ENCODE results near the gene PDE6B.
"Not testable (repeated sequence)": the region's sequence is repeated elsewhere in the genome, so short reads cannot be mapped to it uniquely, and the experiment has no call there.

PDE6B gene

GRCh38 chr4:658681-659667 lies 33.6 kb downstream of the PDE6B start:
- no peak for FAIRE-seq

GRCh38 chr4:659851-660250 lies 34.5 kb downstream of the PDE6B start:
- FAIRE-seq = no peak

- no peak for FAIRE-seq
Observed at GRCh38 chr4:660401-660800, 35.0 kb downstream of the PDE6B start.

GRCh38 chr4:661231-661630 lies 35.9 kb downstream of the PDE6B start:
- FAIRE-seq = no peak

- no peak for FAIRE-seq
Observed at GRCh38 chr4:661881-662761, 36.7 kb downstream of the PDE6B start.

- FAIRE-seq = no peak
Observed at GRCh38 chr4:663046-663437, 37.7 kb downstream of the PDE6B start.

- FAIRE-seq = no peak
Observed at GRCh38 chr4:663438-664428, 38.4 kb downstream of the PDE6B start.

GRCh38 chr4:664713-665231 lies 39.4 kb downstream of the PDE6B start:
- FAIRE-seq = no peak

GRCh38 chr4:665381-665750 lies 40.0 kb downstream of the PDE6B start:
- no peak for FAIRE-seq

GRCh38 chr4:665751-666435 lies 40.5 kb downstream of the PDE6B start:
- FAIRE-seq = no peak

- FAIRE-seq = no peak
Observed at GRCh38 chr4:666436-666810, 41.0 kb downstream of the PDE6B start.

- no peak for FAIRE-seq
Observed at GRCh38 chr4:666822-667544, 41.6 kb downstream of the PDE6B start.

- no peak for FAIRE-seq
Observed at GRCh38 chr4:667545-667925, 42.2 kb downstream of the PDE6B start.

GRCh38 chr4:668219-668618 lies 42.8 kb downstream of the PDE6B start:
- FAIRE-seq = not testable (repeated sequence)

GRCh38 chr4:669806-670559 lies 44.6 kb downstream of the PDE6B start:
- not testable (repeated sequence) for FAIRE-seq

GRCh38 chr4:671769-672168 lies 46.4 kb downstream of the PDE6B start:
- no peak for FAIRE-seq

- FAIRE-seq = no peak
Observed at GRCh38 chr4:673349-674091, 48.1 kb downstream of the PDE6B start.

- FAIRE-seq = no peak
Observed at GRCh38 chr4:674172-675035, 49.0 kb downstream of the PDE6B start, which contains the start of the genes ATP5ME and MYL5. Gene ATP5ME (minus strand): TSS chr4:674276. CDS start chr4:674247, 29 bp downstream. Gene MYL5 (plus strand): TSS chr4:674542. CDS start chr4:678027, 3,485 bp downstream.
